Ishikawa (cell line): ENCODE measurements around the gene RET.

ENCODE experiments used
- EGR1 ChIP-seq: IDR thresholded peaks from 2 replicates; pipeline ENCODE4 v1.6.1; 2012
- EP300 ChIP-seq: IDR thresholded peaks from 2 replicates; pipeline ENCODE4 v1.6.1; 2012; ENCODE audit warnings: borderline replicate concordance
- FOXM1 ChIP-seq: IDR thresholded peaks from 2 replicates; pipeline ENCODE4 v1.6.1; 2012; ENCODE audit warnings: low read depth, borderline replicate concordance
- MAX ChIP-seq: IDR thresholded peaks from 2 replicates; pipeline ENCODE4 v1.6.1; 2012
- REST ChIP-seq: IDR thresholded peaks from 2 replicates; pipeline ENCODE4 v1.6.1; 2012; ENCODE audit warnings: low read depth, mild to moderate bottlenecking
- TAF1 ChIP-seq: IDR thresholded peaks from 2 replicates; pipeline ENCODE4 v1.6.1; 2012; ENCODE audit warnings: low read depth, mild to moderate bottlenecking
- USF1 ChIP-seq: IDR thresholded peaks from 2 replicates; pipeline ENCODE4 v1.6.1; 2012

- TF ChIP-seq FOXM1 (no peak), REST (no peak), EGR1 (no peak), TAF1 (no peak), EP300 (no peak), USF1 (no peak), MAX (no peak)
Observed at GRCh38 chr10:43127442-43127841, 50.6 kb downstream of the RET start.
